Measurements from ENCODE around the gene YBX2.

Gene YBX2

DNA sequence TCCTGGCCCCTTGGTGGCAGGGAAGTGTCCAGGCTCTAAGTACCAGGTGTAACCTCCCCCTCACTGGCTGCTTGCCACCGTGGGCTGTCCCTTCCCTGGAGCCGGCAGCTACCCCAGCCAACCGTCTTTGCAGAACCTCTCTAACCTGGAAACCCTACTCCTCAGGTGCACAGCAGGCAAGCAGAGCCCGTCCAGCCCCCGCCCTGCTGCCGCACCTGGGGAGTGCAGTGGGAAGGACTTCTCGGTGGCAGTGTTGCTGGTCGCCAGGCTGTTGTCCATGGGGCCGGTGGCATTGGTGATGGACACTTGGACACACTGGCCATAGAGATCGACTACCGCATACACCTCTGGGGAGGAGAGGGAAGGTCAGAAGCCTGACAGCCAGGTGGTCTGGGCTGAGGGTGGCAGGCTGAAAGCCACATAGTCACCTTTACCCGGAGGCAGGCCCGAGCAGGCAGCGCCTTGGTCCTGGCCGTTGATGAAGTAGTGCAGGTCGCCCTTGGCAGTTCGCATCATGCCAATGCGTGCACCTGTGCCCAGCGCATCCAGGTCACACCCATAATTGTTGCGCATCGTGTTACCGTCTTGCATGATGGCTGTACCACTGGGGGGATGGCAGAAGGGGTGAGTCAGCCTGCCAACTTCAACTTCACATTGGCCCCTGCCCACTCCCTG is 28.2 kb upstream of the YBX2 start:
- DNase-seq (ENCODE audit: low spot score): no peak

DNA sequence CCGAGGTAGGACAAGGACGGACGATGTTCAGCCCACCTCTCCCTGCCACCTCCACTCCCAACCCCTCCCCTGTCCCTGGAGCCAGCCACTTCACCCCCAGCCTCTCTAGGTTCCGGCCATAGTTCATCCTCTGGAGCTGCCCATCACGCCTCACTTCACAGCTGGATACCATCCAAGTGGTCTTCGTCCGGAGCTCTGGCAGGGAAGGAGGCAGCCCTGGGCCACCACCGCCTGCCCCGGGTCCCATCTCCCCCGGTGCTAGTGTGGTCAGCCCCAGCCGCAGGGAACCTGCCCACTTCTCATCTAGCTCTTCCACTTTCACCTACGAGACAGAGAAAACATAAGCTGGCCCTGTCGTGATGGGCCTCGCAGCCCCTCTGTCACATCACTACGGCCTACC is 27.0 kb upstream of the YBX2 start:
- no peak for DNase-seq (ENCODE audit: low spot score)

- DNase-seq (ENCODE audit: low spot score): no peak
These were observed 23.9 kb upstream of the YBX2 start for GRCh38 chr17:7318121-7318860.

- DNase-seq (ENCODE audit: low spot score): no peak
These were observed 22.8 kb upstream of the YBX2 start for GRCh38 chr17:7317161-7317803.

DNA sequence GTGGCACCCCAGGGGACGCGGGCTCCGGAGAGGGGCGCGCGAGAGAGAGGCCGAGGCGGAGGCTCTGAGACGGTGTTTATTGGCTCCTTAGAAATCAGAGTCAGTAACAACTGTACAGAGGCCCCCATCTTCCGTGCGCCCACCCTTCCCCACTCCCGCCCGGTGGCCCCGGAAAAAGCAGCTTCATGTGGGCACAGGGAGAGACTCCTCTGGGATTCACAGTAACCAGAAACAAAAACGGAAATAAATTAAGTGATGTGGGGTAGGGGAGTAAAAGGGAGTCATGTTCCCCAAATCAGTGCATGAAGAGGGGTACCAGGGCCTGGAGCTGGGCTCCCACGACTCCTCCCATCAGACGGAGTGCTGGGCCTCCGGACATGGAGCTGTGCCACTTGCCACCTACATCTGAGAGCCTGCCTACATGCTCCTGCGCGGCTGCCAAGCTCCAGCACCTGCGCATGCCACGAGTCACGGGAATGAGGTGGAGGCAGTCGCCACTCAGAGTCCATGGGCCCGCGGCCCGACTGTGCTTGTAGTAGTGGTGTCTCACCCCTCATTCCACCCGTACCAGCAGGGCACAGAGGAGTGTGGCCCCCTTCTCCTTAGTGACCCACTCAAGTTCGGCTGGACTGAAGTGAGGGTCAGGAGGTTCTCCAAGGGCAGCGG is 21.3 kb upstream of the YBX2 start:
- DNase-seq (ENCODE audit: low spot score): no peak

DNA sequence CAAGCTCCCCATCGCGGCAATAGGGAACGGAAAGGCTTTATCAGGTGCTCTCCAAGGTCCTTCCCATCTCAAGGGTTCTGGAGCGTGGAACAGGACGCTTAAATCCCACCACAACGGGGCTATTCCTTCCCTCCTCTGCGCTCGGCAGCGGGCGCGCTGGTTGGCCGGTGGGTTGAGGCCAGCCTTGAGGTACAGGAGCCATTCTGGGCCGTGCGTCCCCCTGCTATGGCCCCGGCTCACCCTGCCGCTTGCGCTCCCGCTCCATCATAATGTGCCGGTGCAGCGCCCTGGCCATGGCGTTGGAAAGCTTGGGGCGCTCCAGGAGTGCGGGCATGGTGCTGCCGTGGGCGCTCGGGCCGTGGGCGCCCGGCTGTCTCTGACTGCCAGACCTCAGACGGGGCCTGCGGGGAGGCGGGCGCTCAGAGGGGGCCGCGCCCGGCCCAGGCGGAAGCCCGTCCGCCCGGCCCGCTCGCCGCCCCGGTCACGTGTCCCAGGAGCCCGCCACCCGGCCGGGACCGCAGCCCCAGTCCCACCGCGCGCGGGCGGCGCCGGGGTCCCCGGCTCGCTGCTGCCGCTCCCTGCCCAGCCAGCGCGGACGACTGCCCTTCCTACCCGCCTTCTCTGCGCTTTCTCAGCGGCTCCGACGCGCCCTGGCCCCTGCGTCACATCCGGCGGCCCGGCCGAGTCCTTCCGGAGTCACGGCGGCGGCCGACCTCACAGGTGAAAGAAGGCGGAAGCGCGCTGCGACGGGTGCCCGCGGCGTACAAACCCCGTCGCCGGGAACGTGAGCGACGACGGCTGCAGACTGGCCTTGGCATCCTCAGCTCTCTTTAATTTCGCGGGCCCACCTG is 20.5 kb upstream of the YBX2 start, which contains the start of gene GPS2:
TSS of gene GPS2 (minus strand) at position 642 of the 851 bp plus-strand sequence. CDS start at position 334, 308 bp downstream.
- DNase-seq (ENCODE audit: low spot score): peak; percentile 94

- DNase-seq (ENCODE audit: low spot score): no peak
These were observed 19.7 kb upstream of the YBX2 start for GRCh38 chr17:7313890-7314718.

DNA sequence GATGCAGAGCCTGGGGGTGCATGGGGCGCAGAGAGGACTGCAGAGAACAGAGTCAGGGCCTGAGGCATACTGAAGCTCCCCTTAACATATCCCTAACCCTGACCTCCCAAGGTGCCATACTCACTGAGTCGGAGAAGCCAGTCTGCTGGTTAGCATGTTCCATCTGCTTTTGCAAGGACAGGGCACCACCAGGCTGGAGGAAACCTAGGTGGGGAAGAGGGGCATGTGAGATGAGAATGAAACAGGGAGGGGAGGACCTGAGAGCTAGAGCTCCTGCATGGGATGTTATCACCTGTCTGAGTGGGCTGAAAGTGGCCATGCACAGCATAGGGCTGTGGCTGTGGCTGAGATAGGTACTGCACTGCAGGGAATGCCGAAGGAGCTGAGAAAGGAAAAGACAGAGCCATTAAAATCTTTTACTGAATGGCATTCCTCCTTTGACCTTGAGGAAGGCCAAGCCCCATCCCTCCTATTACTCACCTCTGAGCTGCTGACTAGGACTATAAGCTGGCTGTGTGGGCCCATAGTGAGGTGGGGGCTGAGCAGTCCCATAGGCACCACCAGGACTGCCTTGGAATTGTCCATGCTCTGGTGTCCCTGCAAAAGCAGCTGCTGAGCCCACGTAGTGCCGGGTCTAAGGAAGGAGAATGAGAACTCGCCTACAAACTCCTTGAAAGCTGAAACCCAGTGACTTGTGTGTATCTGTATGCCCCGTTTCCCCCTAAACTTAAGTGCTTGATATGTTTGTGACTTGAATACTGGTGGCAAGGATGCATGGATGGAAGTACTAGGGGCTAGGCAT is 18.9 kb upstream of the YBX2 start:
- DNase-seq (ENCODE audit: low spot score): no peak

GRCh38 chr17:7312432-7313087 is 18.1 kb upstream of the YBX2 start:
- no peak for DNase-seq (ENCODE audit: low spot score)

DNA sequence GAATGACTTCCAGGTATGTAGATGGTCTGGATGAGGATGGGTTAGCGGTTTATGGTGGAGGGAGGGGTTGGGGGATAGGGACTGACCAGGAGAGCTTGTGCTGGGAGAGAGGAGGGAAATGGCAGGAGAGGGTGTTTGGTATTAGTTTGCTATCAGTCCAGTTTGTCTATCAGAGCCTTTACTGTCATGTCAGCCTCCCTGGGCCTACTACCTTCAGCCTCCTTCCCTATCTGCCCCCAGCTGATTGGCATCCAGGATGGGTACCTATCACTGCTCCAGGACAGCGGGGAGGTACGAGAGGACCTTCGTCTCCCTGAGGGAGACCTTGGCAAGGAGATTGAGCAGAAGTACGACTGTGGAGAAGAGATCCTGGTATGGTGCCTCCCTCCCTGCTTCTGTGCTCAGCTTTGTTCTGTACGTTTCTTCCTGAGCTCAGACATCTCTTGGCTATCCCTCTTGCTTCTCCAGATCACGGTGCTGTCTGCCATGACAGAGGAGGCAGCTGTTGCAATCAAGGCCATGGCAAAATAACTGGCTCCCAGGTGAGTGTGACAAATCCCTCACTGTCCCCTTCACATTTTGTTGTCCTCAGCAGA is 16.8 kb upstream of the YBX2 start:
- no peak for DNase-seq (ENCODE audit: low spot score)

- DNase-seq (ENCODE audit: low spot score): no peak
These were observed 15.2 kb upstream of the YBX2 start for GRCh38 chr17:7309628-7310027.

GRCh38 chr17:7308625-7309433 is 14.4 kb upstream of the YBX2 start:
- peak; percentile 92 for DNase-seq (ENCODE audit: low spot score)

DNA sequence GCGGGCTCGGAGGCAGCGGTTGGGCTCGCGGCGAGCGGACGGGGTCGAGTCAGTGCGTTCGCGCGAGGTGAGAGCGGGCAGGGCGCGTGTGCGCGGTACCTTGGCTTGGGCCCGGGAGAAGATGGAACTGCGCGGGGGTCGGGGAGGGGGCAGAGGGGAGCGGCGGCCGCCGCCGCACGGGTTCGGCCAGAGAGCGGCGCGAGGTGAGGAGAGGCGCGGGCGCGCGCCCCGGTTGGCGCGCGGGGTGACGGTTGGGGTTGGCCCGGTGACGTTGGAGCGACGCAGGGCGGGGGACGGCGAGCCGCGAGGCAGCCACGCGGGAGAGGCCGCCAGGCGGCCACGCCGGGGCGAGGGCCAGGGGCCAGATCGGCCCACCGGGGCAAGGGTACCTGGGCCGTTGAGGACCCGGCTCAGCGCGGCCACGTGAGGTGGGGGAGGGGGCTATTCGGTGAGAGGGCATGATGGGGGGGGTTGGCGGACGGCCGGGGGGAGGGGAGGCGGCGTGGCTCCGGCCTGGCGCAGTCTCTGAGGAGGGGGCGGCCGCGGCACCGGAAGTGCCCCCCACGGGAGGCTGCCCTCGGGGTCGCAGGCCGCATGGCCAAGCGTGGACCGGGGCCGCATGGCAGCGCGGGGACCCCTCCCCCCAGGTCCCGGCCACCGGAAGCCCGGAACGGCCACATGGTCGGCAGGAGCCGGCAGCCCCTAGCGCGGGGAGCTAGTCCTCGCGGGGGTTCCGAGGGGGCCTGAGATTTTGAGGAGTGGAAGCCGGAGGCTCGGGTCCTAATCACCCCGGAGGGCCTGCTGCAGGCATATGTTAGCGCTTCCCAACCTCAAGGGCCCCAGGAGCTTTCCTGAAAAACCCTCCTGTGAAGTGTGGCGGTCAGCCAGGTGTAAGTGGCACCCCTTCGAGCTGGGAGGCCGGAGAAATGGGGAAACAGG is 13.5 kb upstream of the YBX2 start:
- DNase-seq (ENCODE audit: low spot score): no peak

DNA sequence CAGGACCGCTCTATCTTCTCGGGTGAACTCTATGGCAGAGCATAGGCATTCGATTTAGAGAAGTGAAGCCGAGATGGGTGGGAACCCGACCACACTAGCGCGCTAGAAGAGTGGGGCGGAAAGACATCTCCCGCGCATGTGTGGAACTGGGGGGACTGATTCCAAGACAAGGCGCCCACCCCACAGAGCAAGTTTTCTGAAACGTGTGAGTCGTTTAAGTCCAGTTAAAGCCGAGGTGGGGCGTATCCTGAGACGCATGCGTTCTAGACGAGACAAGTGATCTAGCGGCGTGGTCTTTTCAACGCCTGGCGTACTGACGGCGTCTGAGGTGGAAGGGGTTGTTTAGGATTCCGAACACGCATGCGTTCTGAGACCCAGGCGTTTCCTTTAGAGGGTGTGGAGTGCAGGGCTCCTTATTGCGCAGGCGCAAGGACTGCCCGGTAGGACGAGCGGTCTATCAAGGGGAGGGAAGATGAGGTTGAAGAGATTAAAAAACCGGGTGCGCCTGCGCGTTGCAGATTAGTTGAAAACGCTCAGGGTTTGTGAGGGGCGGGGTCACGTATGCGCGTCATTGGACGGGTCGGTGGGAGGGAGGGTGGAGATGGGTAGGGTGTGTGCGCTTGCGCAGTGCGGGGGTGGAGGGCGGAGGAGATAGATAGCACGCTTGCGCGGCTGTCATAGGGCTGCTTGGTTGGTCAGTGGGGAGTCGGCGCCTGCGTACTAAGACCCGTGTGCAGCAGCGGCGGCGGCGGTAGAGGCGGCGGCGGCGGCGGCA is 12.7 kb upstream of the YBX2 start, which contains the start of gene EIF5A:
TSS of gene EIF5A (plus strand) at position 718 of the 775 bp plus-strand sequence. CDS start 2,008 bp downstream, outside the sequence.
- peak; percentile 100 for DNase-seq (ENCODE audit: low spot score)

- no peak for DNase-seq (ENCODE audit: low spot score)
These were observed 9.7 kb upstream of the YBX2 start for GRCh38 chr17:7304179-7304578.

Data from hepatic stellate cell (primary cell).